IMR-90 (cell line): ENCODE data around the gene DCAF11. TPM values are rescaled to one million over a fixed set of nuclear protein-coding genes. Genes with fewer than 3 reads are reported as not detected.

Source experiments
- ATAC-seq: fragments of 200-7000 bp; cut with Tn5 transposase; 2 replicates; pipeline ENCODE4 v1.9.1; 2020; ENCODE audit warnings: low read depth, mild to moderate bottlenecking, moderate library complexity
- BruUV-seq: library from RNA; stranded (reverse); fragments of 400-500 nt; replicated peaks from 2 replicates; lab custom pipeline; 2021; lab: Mats Ljungman, UMichigan
- CTCF ChIA-PET: fragments of 300-600 bp; formaldehyde crosslinking; extraction: SDS; loops from one replicate; lab custom pipeline; 2021; ENCODE audit warnings: antibody characterized with exemption; lab: Yijun Ruan, JAX
- POLR2A ChIA-PET: fragments of 300-600 bp; sonication (Branson Sonifier 250); formaldehyde crosslinking; loops from one replicate; lab custom pipeline; 2022; ENCODE audit warnings: antibody characterized with exemption; ENCODE audit not compliant: unreplicated experiment; lab: Charles Lee
- DNase-seq: peaks from one replicate; pipeline ENCODE4 v3.0.0; 2013
- H2AFZ ChIP-seq: replicated peaks from 2 replicates; pipeline ENCODE3; 2013; ENCODE audit warnings: low read length, mild to moderate bottlenecking; ENCODE audit not compliant: poor library complexity
- H2AK5ac ChIP-seq: 2 replicates; pipeline ENCODE4 v1.6.1; 2013; ENCODE audit warnings: low read depth, low read length, inconsistent platforms
- H2AK9ac ChIP-seq: replicated peaks from 2 replicates; pipeline ENCODE3; 2013; ENCODE audit warnings: mild to moderate bottlenecking, low read depth, low read length, moderate library complexity; ENCODE audit not compliant: poor library complexity
- H2BK120ac ChIP-seq: 2 replicates; pipeline ENCODE4 v1.6.1; 2013; ENCODE audit warnings: low read depth, low read length, inconsistent platforms
- H2BK15ac ChIP-seq: 3 replicates; pipeline ENCODE4 v1.6.1; 2013; ENCODE audit warnings: low read depth, low read length, inconsistent platforms
- H2BK20ac ChIP-seq: 2 replicates; pipeline ENCODE4 v1.6.1; 2013; ENCODE audit warnings: low read depth, mild to moderate bottlenecking, inconsistent platforms, low read length, moderate library complexity
- H2BK5ac ChIP-seq: 2 replicates; pipeline ENCODE4 v1.6.1; 2013; ENCODE audit warnings: mild to moderate bottlenecking, low read depth, low read length, inconsistent platforms; ENCODE audit not compliant: poor library complexity, severe bottlenecking
- H3K14ac ChIP-seq: replicated peaks from 2 replicates; pipeline ENCODE4 v1.6.1; 2013; ENCODE audit warnings: low read depth, low read length, inconsistent platforms
- H3K18ac ChIP-seq: 2 replicates; pipeline ENCODE4 v1.6.1; 2013; ENCODE audit warnings: low read depth, low read length, control low read depth
- H3K23ac ChIP-seq: 2 replicates; pipeline ENCODE4 v1.6.1; 2013; ENCODE audit warnings: low read depth, low read length, inconsistent platforms
- H3K27ac ChIP-seq: 2 replicates; pipeline ENCODE4 v1.5.1; 2013; ENCODE audit warnings: mild to moderate bottlenecking, control low read depth, low read length; ENCODE audit not compliant: insufficient read depth
- H3K27me3 ChIP-seq: 2 replicates; pipeline ENCODE4 v1.6.1; 2013; ENCODE audit warnings: low read length; ENCODE audit not compliant: control insufficient read depth, insufficient read depth
- H3K36me3 ChIP-seq: 2 replicates; pipeline ENCODE4 v1.6.1; 2013; ENCODE audit warnings: low read length, mixed read lengths; ENCODE audit not compliant: control insufficient read depth, insufficient read depth
- H3K4ac ChIP-seq: 2 replicates; pipeline ENCODE4 v1.6.1; 2013; ENCODE audit warnings: low read depth, low read length, inconsistent platforms
- H3K4me1 ChIP-seq: 2 replicates; pipeline ENCODE4 v1.6.1; 2013; ENCODE audit warnings: low read length, mixed read lengths; ENCODE audit not compliant: control insufficient read depth, insufficient read depth
- H3K4me2 ChIP-seq: 2 replicates; pipeline ENCODE4 v1.6.1; 2013; ENCODE audit warnings: low read depth, mild to moderate bottlenecking, control low read depth, low read length, moderate library complexity
- H3K4me3 ChIP-seq: 2 replicates; pipeline ENCODE4 v1.5.1; 2013; ENCODE audit warnings: low read depth, mild to moderate bottlenecking, control low read depth, low read length, moderate library complexity; ENCODE audit not compliant: insufficient read depth
- H3K56ac ChIP-seq: 2 replicates; pipeline ENCODE4 v1.6.1; 2013; ENCODE audit warnings: low read length, inconsistent platforms; ENCODE audit not compliant: insufficient read depth; ENCODE audit errors: extremely low read depth
- H3K79me1 ChIP-seq, 2 experiments: 2 replicates each; pipeline ENCODE4 v1.6.1; 2013; ENCODE audit warnings: low read length in 2 of 2, inconsistent platforms in 1 of 2, low read depth in 1 of 2
- H3K9ac ChIP-seq: 2 replicates; pipeline ENCODE4 v1.6.1; 2013; ENCODE audit warnings: low read depth, low read length, control low read depth
- H3K9me1 ChIP-seq: 2 replicates; pipeline ENCODE4 v1.6.1; 2013; ENCODE audit warnings: low read length, inconsistent platforms; ENCODE audit not compliant: insufficient read depth
- H3K9me3 ChIP-seq: 2 replicates; pipeline ENCODE4 v1.6.1; 2013; ENCODE audit warnings: low read length; ENCODE audit not compliant: control insufficient read depth, insufficient read depth
- H4K20me1 ChIP-seq: 2 replicates; pipeline ENCODE4 v1.6.1; 2013; ENCODE audit warnings: low read length, inconsistent platforms; ENCODE audit not compliant: insufficient read depth
- H4K5ac ChIP-seq: 2 replicates; pipeline ENCODE4 v1.6.1; 2013; ENCODE audit warnings: mild to moderate bottlenecking, low read depth, low read length, control low read depth
- H4K8ac ChIP-seq, 2 experiments: 2 replicates each; pipeline ENCODE4 v1.6.1; 2013; ENCODE audit warnings: low read depth in 2 of 2, low read length in 2 of 2, control low read depth in 1 of 2, inconsistent platforms in 1 of 2
- H4K91ac ChIP-seq: 2 replicates; pipeline ENCODE4 v1.6.1; 2013; ENCODE audit warnings: low read depth, low read length, inconsistent platforms; ENCODE audit not compliant: insufficient read depth
- BHLHE40 ChIP-seq: fragments of 150-350 bp; IDR thresholded peaks from 2 replicates; pipeline ENCODE4 v1.6.1; 2016; ENCODE audit warnings: mild to moderate bottlenecking, low read depth, low read length
- CEBPB ChIP-seq: IDR thresholded peaks from 2 replicates; pipeline ENCODE4 v1.6.1; 2012; ENCODE audit warnings: low read depth, low read length, improper control_type of control experiment
- CHD1 ChIP-seq: IDR thresholded peaks from 2 replicates; pipeline ENCODE4 v1.6.1; 2012; ENCODE audit warnings: low read depth, low read length, improper control_type of control experiment
- FOS ChIP-seq: fragments of 150-350 bp; IDR thresholded peaks from 2 replicates; pipeline ENCODE4 v1.6.1; 2016; ENCODE audit warnings: low read depth, low read length
- MAFK ChIP-seq: IDR thresholded peaks from 2 replicates; pipeline ENCODE4 v1.6.1; 2012; ENCODE audit warnings: low read depth, low read length, improper control_type of control experiment
- MAZ ChIP-seq: IDR thresholded peaks from 2 replicates; pipeline ENCODE4 v1.6.1; 2012; ENCODE audit warnings: low read depth, mild to moderate bottlenecking, low read length, improper control_type of control experiment, moderate library complexity, borderline replicate concordance
- MXI1 ChIP-seq: IDR thresholded peaks from 2 replicates; pipeline ENCODE4 v1.6.1; 2012; ENCODE audit warnings: low read depth, mild to moderate bottlenecking, low read length, moderate library complexity, borderline replicate concordance
- NFE2L2 ChIP-seq: fragments of 150-350 bp; IDR thresholded peaks from 2 replicates; pipeline ENCODE4 v1.6.1; 2016; ENCODE audit warnings: low read depth, mild to moderate bottlenecking, low read length
- POLR2A ChIP-seq: IDR thresholded peaks from 2 replicates; pipeline ENCODE4 v1.6.1; 2012; ENCODE audit warnings: mild to moderate bottlenecking, low read depth, low read length
- RAD21 ChIP-seq: IDR thresholded peaks from 2 replicates; pipeline ENCODE4 v1.6.1; 2012; ENCODE audit warnings: low read length, improper control_type of control experiment
- RCOR1 ChIP-seq: IDR thresholded peaks from 2 replicates; pipeline ENCODE4 v1.6.1; 2012; ENCODE audit warnings: mild to moderate bottlenecking, low read length, improper control_type of control experiment; ENCODE audit not compliant: insufficient replicate concordance
- RFX5 ChIP-seq: IDR thresholded peaks from 2 replicates; pipeline ENCODE4 v1.8.0; 2012; ENCODE audit warnings: low read depth, mild to moderate bottlenecking, low read length, moderate library complexity
- SMC3 ChIP-seq: fragments of 150-350 bp; IDR thresholded peaks from 2 replicates; pipeline ENCODE4 v1.6.1; 2016; ENCODE audit warnings: low read depth, mild to moderate bottlenecking, antibody characterized with exemption, low read length, moderate library complexity
- WGBS, 2 experiments: methylation state at CpG; one replicate each; pipeline versions ENCODE4 v1.1.5 to v1.1.7; 2013; ENCODE audit warnings: missing lambda C conversion rate in 2 of 2; ENCODE audit not compliant: insufficient read length in 1 of 2; ENCODE audit errors: extremely low coverage in 2 of 2; 5-methylcytosine and 5-hydroxymethylcytosine counted together
- dilution Hi-C: fragments of 300-500 bp; cut with HindIII; formaldehyde crosslinking; loops from one replicate; pipeline ENCODE4 v1.14.3; 2018; ENCODE audit warnings: low sequenced_read_pairs; ENCODE audit not compliant: unreplicated experiment
- in situ Hi-C: fragments of 300-500 bp; cut with MboI; formaldehyde crosslinking; loops from 3 replicates; pipeline ENCODE4 v1.14.3; 2019; ENCODE audit warnings: low sequenced_read_pairs, inconsistent platforms, mixed read lengths
- intact Hi-C: fragments of 100-400 bp; cut with micrococcal nuclease; formaldehyde crosslinking; loops from 2 replicates; pipeline ENCODE4 v1.10.0; 2022
- polyA plus RNA-seq, 3 experiments: library from polyadenylated mRNA; depleted of rRNA; stranded (reverse); fragments of >200 nt; gene quantifications; 2 replicates each; pipeline ENCODE4 v1.2.3, GENCODE V29; 2012; ENCODE audit warnings: low replicate concordance in 1 of 3
- total RNA-seq: library from RNA; depleted of rRNA; stranded (reverse); fragments of >200 nt; gene quantifications from 2 replicates; pipeline ENCODE4 v1.2.3, GENCODE V29; 2012
- TF ChIP-seq, protein P1 (sequence below): conservative IDR thresholded peaks from 2 replicates; pipeline ENCODE4 v1.5.1; 2012; ENCODE audit warnings: mild to moderate bottlenecking, low read depth, low read length, improper control_type of control experiment
- TF ChIP-seq, protein P2 (sequence below): fragments of 150-350 bp; IDR thresholded peaks from 2 replicates; pipeline ENCODE4 v1.6.1; 2017; ENCODE audit warnings: mild to moderate bottlenecking, antibody characterized with exemption, low read length, low read depth
- TF ChIP-seq, protein P3 (sequence below): fragments of 150-350 bp; IDR thresholded peaks from 2 replicates; pipeline ENCODE4 v1.6.1; 2016; ENCODE audit warnings: low read depth, mild to moderate bottlenecking, low read length, moderate library complexity, borderline replicate concordance

Gene DCAF11
- total and polyA plus RNA-seq, 2 of the 4 experiments (the other 2 are of a cell fraction), result 21.0 to 52.0 TPM

- TF ChIP-seq RAD21, result no peak
- TF ChIP-seq POLR2A, result no peak
- no peak for TF ChIP-seq RCOR1
- no peak for TF ChIP-seq FOS
- no peak for TF ChIP-seq BHLHE40
- TF ChIP-seq CEBPB, result no peak
- no peak for TF ChIP-seq MAZ
- TF ChIP-seq, protein P1, sequence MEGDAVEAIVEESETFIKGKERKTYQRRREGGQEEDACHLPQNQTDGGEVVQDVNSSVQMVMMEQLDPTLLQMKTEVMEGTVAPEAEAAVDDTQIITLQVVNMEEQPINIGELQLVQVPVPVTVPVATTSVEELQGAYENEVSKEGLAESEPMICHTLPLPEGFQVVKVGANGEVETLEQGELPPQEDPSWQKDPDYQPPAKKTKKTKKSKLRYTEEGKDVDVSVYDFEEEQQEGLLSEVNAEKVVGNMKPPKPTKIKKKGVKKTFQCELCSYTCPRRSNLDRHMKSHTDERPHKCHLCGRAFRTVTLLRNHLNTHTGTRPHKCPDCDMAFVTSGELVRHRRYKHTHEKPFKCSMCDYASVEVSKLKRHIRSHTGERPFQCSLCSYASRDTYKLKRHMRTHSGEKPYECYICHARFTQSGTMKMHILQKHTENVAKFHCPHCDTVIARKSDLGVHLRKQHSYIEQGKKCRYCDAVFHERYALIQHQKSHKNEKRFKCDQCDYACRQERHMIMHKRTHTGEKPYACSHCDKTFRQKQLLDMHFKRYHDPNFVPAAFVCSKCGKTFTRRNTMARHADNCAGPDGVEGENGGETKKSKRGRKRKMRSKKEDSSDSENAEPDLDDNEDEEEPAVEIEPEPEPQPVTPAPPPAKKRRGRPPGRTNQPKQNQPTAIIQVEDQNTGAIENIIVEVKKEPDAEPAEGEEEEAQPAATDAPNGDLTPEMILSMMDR, result no peak
- no peak for TF ChIP-seq CHD1
- no peak for TF ChIP-seq NFE2L2
- TF ChIP-seq MAFK, result no peak
- TF ChIP-seq, protein P2, sequence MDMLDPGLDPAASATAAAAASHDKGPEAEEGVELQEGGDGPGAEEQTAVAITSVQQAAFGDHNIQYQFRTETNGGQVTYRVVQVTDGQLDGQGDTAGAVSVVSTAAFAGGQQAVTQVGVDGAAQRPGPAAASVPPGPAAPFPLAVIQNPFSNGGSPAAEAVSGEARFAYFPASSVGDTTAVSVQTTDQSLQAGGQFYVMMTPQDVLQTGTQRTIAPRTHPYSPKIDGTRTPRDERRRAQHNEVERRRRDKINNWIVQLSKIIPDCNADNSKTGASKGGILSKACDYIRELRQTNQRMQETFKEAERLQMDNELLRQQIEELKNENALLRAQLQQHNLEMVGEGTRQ, result no peak
- TF ChIP-seq SMC3, result no peak
- TF ChIP-seq, protein P3, sequence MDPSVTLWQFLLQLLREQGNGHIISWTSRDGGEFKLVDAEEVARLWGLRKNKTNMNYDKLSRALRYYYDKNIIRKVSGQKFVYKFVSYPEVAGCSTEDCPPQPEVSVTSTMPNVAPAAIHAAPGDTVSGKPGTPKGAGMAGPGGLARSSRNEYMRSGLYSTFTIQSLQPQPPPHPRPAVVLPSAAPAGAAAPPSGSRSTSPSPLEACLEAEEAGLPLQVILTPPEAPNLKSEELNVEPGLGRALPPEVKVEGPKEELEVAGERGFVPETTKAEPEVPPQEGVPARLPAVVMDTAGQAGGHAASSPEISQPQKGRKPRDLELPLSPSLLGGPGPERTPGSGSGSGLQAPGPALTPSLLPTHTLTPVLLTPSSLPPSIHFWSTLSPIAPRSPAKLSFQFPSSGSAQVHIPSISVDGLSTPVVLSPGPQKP, result no peak
- no peak for TF ChIP-seq MXI1
- no peak for TF ChIP-seq RFX5
- in situ Hi-C loops, result no loop called here
- dilution Hi-C loops, result no loop called here
- Histone ChIP-seq H3K23ac (no peak overlapping the region), H3K14ac (no peak overlapping the region), H3K79me1 (peaks cover 12 to 40% of the 10 kb centered on the region in 2 experiments; a peak in 3 of 4 replicates), H3K56ac (no peak overlapping the region), H2BK120ac (no peak overlapping the region), H2BK20ac (no peak overlapping the region), H4K20me1 (no peaks in the 10 kb centered on the region), H3K4me1 (peaks cover 7% of the 10 kb centered on the region), H3K9ac (no peak overlapping the region), H2BK15ac (no peak overlapping the region), H4K5ac (no peak overlapping the region), H3K9me3 (no peaks in the 10 kb centered on the region), H3K27me3 (no peaks in the 10 kb centered on the region), H2AK5ac (no peak overlapping the region), H2BK5ac (no peak overlapping the region), H2AFZ (no peak overlapping the region), H4K91ac (no peak overlapping the region), H3K4me3 (no peak overlapping the region), H3K36me3 (peaks cover 60% of the 10 kb centered on the region), H3K18ac (no peak overlapping the region), H2AK9ac (peak overlapping the region; percentile 28), H3K4ac (no peak overlapping the region), H3K9me1 (peaks cover 9% of the 10 kb centered on the region), H3K4me2 (no peak overlapping the region), H4K8ac (no peak overlapping the region), H3K27ac (no peak overlapping the region)
- no TSS peak for BruUV-seq
- intact Hi-C loops, result no loop called here
- ATAC-seq (no peak), DNase-seq (no peak)
- WGBS, 2 experiments, result 100% methylated on average over 4 of the region's 14 CpGs; no CpG with 5 or more reads in 1 of the 2 experiments
- POLR2A ChIA-PET, result no interaction called here
- CTCF ChIA-PET, result no interaction called here
These were observed 50.0 kb downstream of the DCAF11 start for GRCh38 chr14:24164518-24164991.
